Kidney epithelial cell (primary cell): ENCODE data around the gene ACSM3. TPM values are rescaled to one million over a fixed set of nuclear protein-coding genes. Genes with fewer than 3 reads are reported as not detected.
A peak's percentile ranks its signal among the peaks of the same experiment; 100 is the strongest.

Source experiments
- DNase-seq: peaks from one replicate; pipeline ENCODE4 v3.0.0-alpha.2; 2010; ENCODE audit warnings: low read depth
- H3K27me3 ChIP-seq: 2 replicates; pipeline ENCODE4 v1.6.0; 2011; ENCODE audit warnings: low read length; ENCODE audit not compliant: control insufficient read depth, insufficient read depth
- H3K36me3 ChIP-seq: 2 replicates; pipeline ENCODE4 v1.5.1; 2011; ENCODE audit warnings: low read length; ENCODE audit not compliant: control insufficient read depth, insufficient read depth
- H3K4me3 ChIP-seq: 2 replicates; pipeline ENCODE4 v1.5.1; 2011; ENCODE audit warnings: low read depth, mild to moderate bottlenecking, control low read depth, low read length
- total RNA-seq: library from RNA; depleted of rRNA; stranded (reverse); fragments of >200 nt; gene quantifications from 2 replicates; pipeline ENCODE4 v1.2.3, GENCODE V29; 2015
- TF ChIP-seq, protein P1 (sequence below): IDR thresholded peaks from 2 replicates; pipeline ENCODE4 v1.5.1; 2011; ENCODE audit warnings: mild to moderate bottlenecking, moderate library complexity, low read length, control low read depth, inconsistent platforms; ENCODE audit not compliant: insufficient read depth, poor library complexity, severe bottlenecking

The ACSM3 gene
- total RNA-seq, 1 donor from 2014 or later, result 5.9 TPM

- Histone ChIP-seq H3K4me3 (no peak overlapping the region), H3K36me3 (no peaks in the 10 kb centered on the region), H3K27me3 (no peaks in the 10 kb centered on the region)
- TF ChIP-seq, protein P1, sequence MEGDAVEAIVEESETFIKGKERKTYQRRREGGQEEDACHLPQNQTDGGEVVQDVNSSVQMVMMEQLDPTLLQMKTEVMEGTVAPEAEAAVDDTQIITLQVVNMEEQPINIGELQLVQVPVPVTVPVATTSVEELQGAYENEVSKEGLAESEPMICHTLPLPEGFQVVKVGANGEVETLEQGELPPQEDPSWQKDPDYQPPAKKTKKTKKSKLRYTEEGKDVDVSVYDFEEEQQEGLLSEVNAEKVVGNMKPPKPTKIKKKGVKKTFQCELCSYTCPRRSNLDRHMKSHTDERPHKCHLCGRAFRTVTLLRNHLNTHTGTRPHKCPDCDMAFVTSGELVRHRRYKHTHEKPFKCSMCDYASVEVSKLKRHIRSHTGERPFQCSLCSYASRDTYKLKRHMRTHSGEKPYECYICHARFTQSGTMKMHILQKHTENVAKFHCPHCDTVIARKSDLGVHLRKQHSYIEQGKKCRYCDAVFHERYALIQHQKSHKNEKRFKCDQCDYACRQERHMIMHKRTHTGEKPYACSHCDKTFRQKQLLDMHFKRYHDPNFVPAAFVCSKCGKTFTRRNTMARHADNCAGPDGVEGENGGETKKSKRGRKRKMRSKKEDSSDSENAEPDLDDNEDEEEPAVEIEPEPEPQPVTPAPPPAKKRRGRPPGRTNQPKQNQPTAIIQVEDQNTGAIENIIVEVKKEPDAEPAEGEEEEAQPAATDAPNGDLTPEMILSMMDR, result no peak
- DNase-seq, result no peak
Measured at GRCh38 chr16:20784204-20784603, 20.4 kb downstream of the ACSM3 start.

DNA sequence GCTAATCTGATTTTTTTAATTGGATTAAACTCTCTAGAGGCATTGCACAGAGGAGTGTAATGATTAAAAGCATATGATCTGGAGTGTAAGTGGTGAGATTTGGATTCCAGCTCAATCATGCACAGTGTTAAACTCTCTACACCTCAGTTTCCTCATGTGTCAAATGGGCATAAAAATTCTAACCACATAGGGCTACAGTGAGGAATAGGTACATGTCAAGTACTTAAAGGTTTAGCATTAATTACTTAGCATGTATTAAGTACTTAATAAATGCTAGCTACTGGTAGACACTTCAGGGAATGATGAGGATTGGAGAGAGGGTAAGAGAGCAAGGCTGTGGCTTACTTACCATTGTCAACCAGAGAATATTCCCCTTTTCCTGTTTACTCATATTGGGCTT is 25.3 kb downstream of the ACSM3 start:
- TF ChIP-seq, protein P1, result no peak

GRCh38 chr16:20791923-20792612 is 28.3 kb downstream of the ACSM3 start:
- TF ChIP-seq, protein P1, result no peak
- Histone ChIP-seq H3K36me3 (no peaks in the 10 kb centered on the region), H3K4me3 (no peak overlapping the region), H3K27me3 (no peaks in the 10 kb centered on the region)
- DNase-seq, result no peak

More for the DNA sequence above, 25.3 kb downstream of the ACSM3 start:
- DNase-seq, result no peak
- Histone ChIP-seq H3K27me3 (no peaks in the 10 kb centered on the region), H3K4me3 (no peak overlapping the region), H3K36me3 (no peaks in the 10 kb centered on the region)

DNA sequence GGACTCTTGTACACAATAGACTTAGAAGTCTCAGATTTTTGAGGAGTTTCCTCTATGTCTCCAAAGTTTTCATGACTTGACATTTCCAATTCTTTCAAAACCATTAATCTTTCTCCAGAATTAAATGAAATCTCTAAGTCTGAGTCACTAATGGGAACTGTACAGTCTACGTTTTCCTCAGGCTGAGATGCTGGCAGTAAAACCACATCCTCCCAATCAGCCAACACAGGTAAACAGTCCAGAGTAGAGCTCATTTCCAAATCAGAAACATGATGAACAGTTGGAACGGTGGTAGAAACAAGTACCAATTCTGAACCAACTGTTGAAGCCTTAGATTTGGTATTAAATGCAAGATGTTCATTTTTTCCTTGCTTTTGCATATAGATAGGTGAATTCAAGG is 34.5 kb downstream of the ACSM3 start:
- TF ChIP-seq, protein P1, result no peak
- Histone ChIP-seq H3K4me3 (no peak overlapping the region), H3K36me3 (no peaks in the 10 kb centered on the region), H3K27me3 (no peaks in the 10 kb centered on the region)
- no peak for DNase-seq

- TF ChIP-seq, protein P1, result peak; percentile 46
- DNase-seq, result no peak
- H3K36me3 ChIP-seq, result no peaks in the 10 kb centered on the region
- no peaks in the 10 kb centered on the region for H3K27me3 ChIP-seq
- H3K4me3 ChIP-seq, result no peak overlapping the region
Measured at GRCh38 chr16:20799599-20799998, 35.8 kb downstream of the ACSM3 start.

- no peaks in the 10 kb centered on the region for H3K36me3 ChIP-seq
- TF ChIP-seq, protein P1, result no peak
- H3K4me3 ChIP-seq, result no peak overlapping the region
- no peak for DNase-seq
- no peaks in the 10 kb centered on the region for H3K27me3 ChIP-seq
Measured at GRCh38 chr16:20801278-20801677, 37.5 kb downstream of the ACSM3 start.
